ENCODE results near the gene VPS33A. TPM values are rescaled to one million over a fixed set of nuclear protein-coding genes. Genes with fewer than 3 reads are reported as not detected.

Gene VPS33A
- polyA plus RNA-seq, 4 donors = 15.9 to 22.4 (median 19.8) TPM

DNA sequence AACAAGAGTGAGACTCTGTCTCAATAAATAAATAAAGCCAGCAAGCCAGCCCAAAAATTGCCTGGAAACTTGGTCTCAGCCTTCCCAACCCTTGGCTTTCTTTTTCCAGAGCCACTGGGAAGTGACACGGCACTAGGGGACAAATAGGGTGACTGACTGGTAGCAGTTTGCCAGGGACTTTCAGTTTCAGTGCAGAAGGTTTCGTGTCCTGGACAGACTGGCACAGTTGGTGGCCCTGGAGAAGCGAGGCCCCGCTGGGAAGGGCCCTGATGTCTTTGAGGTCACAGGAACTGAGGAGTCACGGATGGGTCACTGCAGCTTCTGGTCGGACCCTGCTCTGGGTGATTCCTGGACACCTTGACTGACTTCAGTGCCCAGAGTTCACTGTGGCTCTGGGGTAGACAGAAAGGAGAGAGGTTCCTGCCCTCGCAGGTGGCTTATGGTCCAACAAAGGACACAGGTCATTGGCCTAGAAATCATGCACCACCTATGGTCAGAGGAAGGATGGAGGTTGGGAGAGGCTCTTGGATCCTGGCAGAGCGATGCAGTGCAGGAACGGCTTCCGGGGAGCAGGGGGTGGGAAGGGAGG, 80.7 kb downstream of the VPS33A start:
- no peak for DNase-seq (ENCODE audit: low read depth in 4 of 4, low spot score in 3 of 4)

DNA sequence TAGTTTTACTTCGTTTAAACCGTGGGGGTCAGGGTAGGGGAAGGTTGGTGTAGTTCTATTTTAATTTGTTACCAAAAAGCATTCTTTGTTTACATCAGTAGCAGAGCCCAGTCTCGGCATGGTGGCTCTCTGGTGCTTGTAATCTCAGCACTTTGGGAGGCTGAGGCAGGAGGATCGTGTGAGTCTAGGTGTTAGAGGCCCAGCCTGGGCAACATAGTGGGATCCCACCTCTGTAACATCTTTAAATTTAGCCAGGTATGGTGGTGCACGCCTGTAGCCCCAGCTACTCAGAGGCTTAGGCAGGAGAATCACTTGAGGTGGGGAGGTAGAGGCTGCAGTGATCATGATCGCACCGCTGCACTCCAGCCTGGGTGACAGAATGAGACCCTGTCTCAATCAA, 81.2 kb downstream of the VPS33A start:
- no peak for DNase-seq (ENCODE audit: low read depth in 4 of 4, low spot score in 3 of 4)

DNA sequence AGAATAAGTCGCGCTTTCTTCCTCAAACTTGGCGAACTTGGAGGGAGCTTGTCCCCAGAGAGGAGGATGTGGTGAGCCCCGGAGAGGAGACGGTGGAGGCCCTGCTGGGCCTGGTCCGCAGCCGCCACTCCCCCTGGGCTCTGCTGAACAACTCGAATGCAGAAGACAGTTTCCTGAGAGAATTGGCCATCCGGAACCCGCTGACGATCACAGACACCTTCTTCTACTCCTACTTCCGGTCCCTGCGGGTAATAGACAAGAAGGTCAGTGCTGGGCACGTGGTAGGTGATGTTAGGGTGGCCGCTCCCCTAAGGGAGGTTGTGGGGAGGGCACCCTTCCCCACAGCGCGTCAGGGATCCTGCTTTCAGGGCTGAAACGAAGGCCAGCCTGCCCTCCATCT, 81.8 kb downstream of the VPS33A start:
- DNase-seq (ENCODE audit: low read depth in 4 of 4, low spot score in 3 of 4) = no peak

DNA sequence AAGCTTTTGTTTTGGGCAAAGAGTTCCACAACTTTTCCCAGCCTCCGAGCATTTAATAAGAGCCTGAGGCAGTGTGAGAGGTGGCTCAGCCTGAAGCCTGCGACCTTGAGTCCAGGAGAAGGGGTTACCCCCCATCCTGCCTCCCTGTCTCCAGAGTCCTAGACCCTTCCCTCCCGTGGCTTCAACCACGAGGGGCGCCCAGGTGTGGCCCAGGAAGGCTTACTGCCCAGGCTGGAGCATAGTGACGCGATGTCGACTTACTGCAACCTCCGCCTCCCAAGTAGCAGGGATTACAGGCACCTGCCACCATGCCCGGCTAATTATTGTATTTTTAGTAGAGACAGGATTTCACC, 82.7 kb downstream of the VPS33A start:
- no peak for DNase-seq (ENCODE audit: low read depth in 4 of 4, low spot score in 3 of 4)

DNA sequence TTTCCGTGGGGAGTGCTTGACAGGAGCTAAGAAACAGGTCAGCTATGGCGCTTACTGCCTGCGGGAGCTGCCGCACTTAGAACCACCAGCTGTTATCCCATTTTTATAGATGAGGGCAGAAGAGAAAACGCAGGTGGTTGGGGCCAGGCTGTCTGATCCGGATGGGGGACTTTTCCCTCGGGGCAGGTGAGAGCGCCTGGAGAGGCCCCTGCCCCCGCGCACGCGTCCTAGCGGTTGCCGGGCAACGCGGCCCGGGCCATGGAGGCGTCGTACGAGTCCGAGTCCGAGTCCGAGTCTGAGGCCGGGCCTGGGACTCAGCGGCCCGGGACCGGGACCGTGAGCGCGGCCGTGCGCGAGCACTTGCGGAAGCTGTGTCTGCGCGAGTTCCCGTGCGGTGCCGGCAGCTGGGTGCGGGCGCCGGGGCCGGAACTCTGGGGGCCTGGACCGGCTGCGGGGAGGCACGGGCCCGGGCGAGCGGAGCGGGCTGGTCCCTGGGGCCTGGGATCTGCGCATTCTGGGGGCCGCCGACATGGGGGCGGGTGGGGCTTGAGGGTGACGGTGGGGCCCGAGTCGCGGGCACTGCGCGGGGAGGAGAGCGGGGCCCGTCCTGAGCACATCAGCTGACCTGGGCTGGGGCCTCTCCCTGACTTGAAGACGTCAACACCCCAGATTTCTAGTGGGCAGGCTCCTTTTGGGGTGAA, 83.3 kb downstream of the VPS33A start, which contains the start of gene LRRC43:
Gene LRRC43 (plus strand): TSS at position 237 of the 701 bp plus-strand sequence. CDS start 22 bp downstream, at position 259.
- peak in 3 of 4 donors; percentile 31 to 60 (median 43) for DNase-seq (ENCODE audit: low read depth in 4 of 4, low spot score in 3 of 4)

Other genes starting within 250 kb of the VPS33A start
- gene BCL7A, start 244.6 kb downstream of the VPS33A start, polyA plus RNA-seq (ENCODE audit: insufficient read length in 4 of 4) = 10 to 100 TPM; 34.0 to 39.7 (median 37.6) TPM
- 10 to 100 TPM; 28.4 to 35.4 (median 31.3) TPM for gene MLXIP, start 187.7 kb downstream of the VPS33A start, polyA plus RNA-seq (ENCODE audit: insufficient read length in 4 of 4)
- not detected for gene IL31, start 92.3 kb downstream of the VPS33A start, polyA plus RNA-seq (ENCODE audit: insufficient read length in 4 of 4)
- 1 to 10 TPM; 5.2 to 7.2 (median 6.1) TPM for gene LRRC43, start 83.4 kb downstream of the VPS33A start, polyA plus RNA-seq (ENCODE audit: insufficient read length in 4 of 4)
- 1 to 10 TPM; 2.2 to 3.8 (median 3.2) TPM for gene B3GNT4, start 62.8 kb downstream of the VPS33A start, polyA plus RNA-seq (ENCODE audit: insufficient read length in 4 of 4)
- gene DIABLO, start 40.4 kb downstream of the VPS33A start, polyA plus RNA-seq (ENCODE audit: insufficient read length in 4 of 4) = 10 to 100 TPM; 72.0 to 81.9 (median 78.0) TPM
- 10 to 100 TPM; 33.6 to 42.5 (median 39.6) TPM for gene CLIP1, start 156.2 kb upstream of the VPS33A start, polyA plus RNA-seq (ENCODE audit: insufficient read length in 4 of 4)
- 10 to 100 TPM; 33.1 to 46.2 (median 39.7) TPM for gene ZCCHC8, start 234.4 kb upstream of the VPS33A start, polyA plus RNA-seq (ENCODE audit: insufficient read length in 4 of 4)